GM19467 (cell line): ENCODE results near the gene YBX1.

Source experiments
- ATAC-seq: cut with Tn5 transposase; IDR thresholded peaks from one replicate; pipeline ENCODE4 v1.9.1; 2021; ENCODE audit warnings: mild to moderate bottlenecking, moderate library complexity; ENCODE audit not compliant: unreplicated experiment

YBX1 gene

GRCh38 chr1:42681741-42682483 is at the start of gene YBX1:
TSS of gene YBX1 (plus strand) at chr1:42682418. CDS start at chr1:42682566, 148 bp downstream.
- peak; percentile 83 for ATAC-seq

GRCh38 chr1:42639116-42639515 is 43.1 kb upstream of the YBX1 start:
- ATAC-seq, result no peak

- ATAC-seq, result no peak
Observed at GRCh38 chr1:42646056-42646455, 36.2 kb upstream of the YBX1 start.

- ATAC-seq, result no peak
Observed at GRCh38 chr1:42657201-42657600, 25.0 kb upstream of the YBX1 start.

- peak; percentile 96 for ATAC-seq
Observed at GRCh38 chr1:42657981-42658876, 24.0 kb upstream of the YBX1 start, which contains the start of gene PPIH. TSS of gene PPIH (plus strand) at chr1:42658423. CDS start at chr1:42658447, 24 bp downstream.

GRCh38 chr1:42658877-42659337 is 23.3 kb upstream of the YBX1 start:
- no peak for ATAC-seq

- ATAC-seq, result no peak
Observed at GRCh38 chr1:42660907-42661500, 21.2 kb upstream of the YBX1 start.

GRCh38 chr1:42669936-42670335 is 12.3 kb upstream of the YBX1 start:
- no peak for ATAC-seq

GRCh38 chr1:42670425-42670824 is 11.8 kb upstream of the YBX1 start:
- no peak for ATAC-seq

- no peak for ATAC-seq
Observed at GRCh38 chr1:42674214-42674613, 8.0 kb upstream of the YBX1 start.

GRCh38 chr1:42674682-42675081 is 7.5 kb upstream of the YBX1 start:
- no peak for ATAC-seq

- no peak for ATAC-seq
Observed at GRCh38 chr1:42675467-42675866, 6.8 kb upstream of the YBX1 start.

- ATAC-seq, result no peak
Observed at GRCh38 chr1:42676534-42677087, 5.6 kb upstream of the YBX1 start.

- ATAC-seq, result no peak
Observed at GRCh38 chr1:42679364-42679983, 2.7 kb upstream of the YBX1 start.

GRCh38 chr1:42680055-42680454 is 2.2 kb upstream of the YBX1 start:
- no peak for ATAC-seq

GRCh38 chr1:42680921-42681683 is 1.1 kb upstream of the YBX1 start:
- ATAC-seq, result no peak

GRCh38 chr1:42682484-42682738 is 193 bp downstream of the YBX1 start:
- peak; percentile 12 for ATAC-seq

- peak; percentile 38 for ATAC-seq
Observed at GRCh38 chr1:42682739-42683531, 717 bp downstream of the YBX1 start.

- no peak for ATAC-seq
Observed at GRCh38 chr1:42684139-42684538, 1.9 kb downstream of the YBX1 start.
